SK-N-SH treated with all-trans-retinoic acid at 6 μM for 48 hours (cell line): Measurements from ENCODE around the gene CLSTN2.

Source experiments
- ATAC-seq: fragments of 200-7000 bp; cut with Tn5 transposase; 3 replicates; pipeline ENCODE4 v1.9.1; 2020; ENCODE audit warnings: mild to moderate bottlenecking, moderate library complexity
- ARNTL ChIP-seq: fragments of 450-650 bp; formaldehyde crosslinking; IDR thresholded peaks from 2 replicates; pipeline ENCODE4 v1.5.0; 2020; ENCODE audit warnings: low read depth, mild to moderate bottlenecking, moderate library complexity, borderline replicate concordance
- BACH2 ChIP-seq: fragments of 250-450 bp; sonication (Bioruptor Pico); IDR thresholded peaks from 2 replicates; pipeline ENCODE4 v1.9.0; 2021; ENCODE audit warnings: mild to moderate bottlenecking, borderline replicate concordance
- CREB5 ChIP-seq: fragments of 250-450 bp; sonication (Bioruptor Pico); IDR thresholded peaks from 2 replicates; pipeline ENCODE4 v1.5.1; 2020; ENCODE audit warnings: low read depth, mild to moderate bottlenecking, moderate library complexity
- CSDC2 ChIP-seq: fragments of 250-450 bp; sonication (Bioruptor Pico); IDR thresholded peaks from 2 replicates; pipeline ENCODE4 v1.5.0; 2020; ENCODE audit warnings: mild to moderate bottlenecking, moderate library complexity
- CSRNP3 ChIP-seq: fragments of 250-450 bp; sonication (Bioruptor Pico); IDR thresholded peaks from 2 replicates; pipeline ENCODE4 v1.5.1; 2021; ENCODE audit warnings: mild to moderate bottlenecking, moderate library complexity
- ESRRG ChIP-seq: fragments of 250-450 bp; sonication (Bioruptor Pico); IDR thresholded peaks from 2 replicates; pipeline ENCODE4 v1.6.1; 2021; ENCODE audit warnings: mild to moderate bottlenecking
- GLIS3 ChIP-seq: fragments of 250-450 bp; sonication (Bioruptor Pico); IDR thresholded peaks from 2 replicates; pipeline ENCODE4 v1.5.0; 2020; ENCODE audit warnings: mild to moderate bottlenecking, moderate library complexity
- ISL1 ChIP-seq: fragments of 250-450 bp; sonication (Bioruptor Pico); IDR thresholded peaks from 2 replicates; pipeline ENCODE4 v2.1.2; 2022; ENCODE audit warnings: mild to moderate bottlenecking, moderate library complexity
- OSR1 ChIP-seq: fragments of 250-450 bp; sonication (Bioruptor Pico); IDR thresholded peaks from 2 replicates; pipeline ENCODE4 v1.8.0; 2022; ENCODE audit warnings: moderate library complexity, mild to moderate bottlenecking, inconsistent platforms
- POU6F1 ChIP-seq: fragments of 250-450 bp; sonication (Bioruptor Pico); IDR thresholded peaks from 2 replicates; pipeline ENCODE4 v1.8.0; 2021; ENCODE audit warnings: low read depth, mild to moderate bottlenecking, moderate library complexity, borderline replicate concordance
- PPARA ChIP-seq: fragments of 250-450 bp; sonication (Bioruptor Pico); IDR thresholded peaks from 2 replicates; pipeline ENCODE4 v1.5.0; 2020; ENCODE audit warnings: mild to moderate bottlenecking, borderline replicate concordance
- RARB ChIP-seq: fragments of 250-450 bp; sonication (Bioruptor Pico); IDR thresholded peaks from 2 replicates; pipeline ENCODE4 v1.8.0; 2021; ENCODE audit warnings: mild to moderate bottlenecking, moderate library complexity
- TCF4 ChIP-seq: fragments of 250-450 bp; sonication (Bioruptor Pico); IDR thresholded peaks from 2 replicates; pipeline ENCODE4 v1.8.0; 2021; ENCODE audit warnings: mild to moderate bottlenecking, moderate library complexity, borderline replicate concordance
- TOX ChIP-seq: fragments of 250-450 bp; sonication (Bioruptor Pico); IDR thresholded peaks from 2 replicates; pipeline ENCODE4 v1.8.0; 2021; ENCODE audit warnings: mild to moderate bottlenecking, moderate library complexity, borderline replicate concordance
- TSHZ2 ChIP-seq: fragments of 250-450 bp; sonication (Bioruptor Pico); IDR thresholded peaks from 2 replicates; pipeline ENCODE4 v1.5.0; 2020; ENCODE audit warnings: mild to moderate bottlenecking, moderate library complexity
- ZC3H10 ChIP-seq: fragments of 250-450 bp; sonication (Bioruptor Pico); IDR thresholded peaks from 2 replicates; pipeline ENCODE4 v1.5.1; 2021; ENCODE audit warnings: mild to moderate bottlenecking, moderate library complexity
- ZFP3 ChIP-seq: fragments of 250-450 bp; sonication (Bioruptor Pico); IDR thresholded peaks from 2 replicates; pipeline ENCODE4 v1.5.0; 2020; ENCODE audit warnings: mild to moderate bottlenecking, moderate library complexity
- ZFP30 ChIP-seq: fragments of 450-650 bp; formaldehyde crosslinking; IDR thresholded peaks from 2 replicates; pipeline ENCODE4 v1.5.0; 2022; ENCODE audit warnings: mild to moderate bottlenecking, moderate library complexity
- ZNF565 ChIP-seq: fragments of 450-650 bp; formaldehyde crosslinking; conservative IDR thresholded peaks from 2 replicates; pipeline ENCODE4 v1.5.0; 2020; ENCODE audit warnings: low read depth, mild to moderate bottlenecking, moderate library complexity
- ZNF70 ChIP-seq: fragments of 450-650 bp; formaldehyde crosslinking; IDR thresholded peaks from 2 replicates; pipeline ENCODE4 v1.5.0; 2020; ENCODE audit warnings: mild to moderate bottlenecking, moderate library complexity
- ZNF8 ChIP-seq: fragments of 450-650 bp; formaldehyde crosslinking; IDR thresholded peaks from 2 replicates; pipeline ENCODE4 v1.5.0; 2020; ENCODE audit warnings: mild to moderate bottlenecking, moderate library complexity
- TF ChIP-seq, protein P1 (sequence below): fragments of 250-450 bp; sonication (Bioruptor Pico); IDR thresholded peaks from 2 replicates; pipeline ENCODE4 v1.8.0; 2020; ENCODE audit warnings: mild to moderate bottlenecking, moderate library complexity, borderline replicate concordance

CLSTN2 gene

DNA sequence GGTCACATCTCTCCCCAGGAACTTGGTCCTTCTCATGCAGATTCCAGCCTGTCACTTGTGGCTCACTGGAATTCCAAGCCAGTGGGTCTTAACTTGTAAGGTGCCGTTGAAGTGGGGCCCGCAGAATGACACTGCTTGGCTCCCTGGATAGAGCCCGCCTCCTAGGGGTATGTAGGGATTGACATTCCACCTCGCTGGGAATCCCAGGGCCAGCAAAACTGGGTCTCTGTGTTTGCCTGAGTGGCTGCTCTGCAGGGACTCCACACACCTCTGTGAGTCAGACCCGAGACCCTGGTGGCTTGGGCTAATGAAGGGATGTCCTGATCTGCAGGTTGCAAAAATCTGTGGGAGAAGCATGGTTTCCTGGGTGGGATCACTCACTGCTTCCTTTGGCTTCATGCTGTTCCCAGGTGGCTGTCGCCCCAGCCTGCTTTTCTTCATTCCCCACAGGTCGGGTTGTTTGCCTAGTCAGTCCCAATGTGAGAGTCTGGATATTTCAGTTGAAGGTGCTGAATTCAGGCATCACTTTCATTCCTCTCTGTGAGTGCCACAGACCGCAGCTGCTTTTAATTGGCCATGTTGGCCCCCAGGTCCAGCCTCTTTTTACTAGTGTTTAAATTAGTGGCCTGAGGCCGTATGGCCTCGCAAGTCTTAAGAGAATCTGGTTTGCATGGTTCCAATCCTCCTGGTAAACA, 586.9 kb downstream of the CLSTN2 start:
- TF ChIP-seq CSDC2 (no peak), ZNF8 (no peak), ZFP3 (CRISPR knock-in tag) (no peak), GLIS3 (no peak), ZC3H10 (no peak), POU6F1 (CRISPR knock-in tag) (no peak), CSRNP3 (CRISPR knock-in tag) (no peak)
- ATAC-seq = no peak

GRCh38 chr3:140522653-140523380, 587.8 kb downstream of the CLSTN2 start:
- TF ChIP-seq ISL1 (CRISPR knock-in tag) = no peak
- TF ChIP-seq CSDC2 = no peak
- TF ChIP-seq ZC3H10 = no peak
- no peak for TF ChIP-seq POU6F1 (CRISPR knock-in tag)
- TF ChIP-seq ZNF70 (CRISPR knock-in tag) = no peak
- TF ChIP-seq ZFP30 = no peak
- no peak for TF ChIP-seq ARNTL
- no peak for TF ChIP-seq GLIS3
- TF ChIP-seq ZNF8 = no peak
- TF ChIP-seq, protein P1, sequence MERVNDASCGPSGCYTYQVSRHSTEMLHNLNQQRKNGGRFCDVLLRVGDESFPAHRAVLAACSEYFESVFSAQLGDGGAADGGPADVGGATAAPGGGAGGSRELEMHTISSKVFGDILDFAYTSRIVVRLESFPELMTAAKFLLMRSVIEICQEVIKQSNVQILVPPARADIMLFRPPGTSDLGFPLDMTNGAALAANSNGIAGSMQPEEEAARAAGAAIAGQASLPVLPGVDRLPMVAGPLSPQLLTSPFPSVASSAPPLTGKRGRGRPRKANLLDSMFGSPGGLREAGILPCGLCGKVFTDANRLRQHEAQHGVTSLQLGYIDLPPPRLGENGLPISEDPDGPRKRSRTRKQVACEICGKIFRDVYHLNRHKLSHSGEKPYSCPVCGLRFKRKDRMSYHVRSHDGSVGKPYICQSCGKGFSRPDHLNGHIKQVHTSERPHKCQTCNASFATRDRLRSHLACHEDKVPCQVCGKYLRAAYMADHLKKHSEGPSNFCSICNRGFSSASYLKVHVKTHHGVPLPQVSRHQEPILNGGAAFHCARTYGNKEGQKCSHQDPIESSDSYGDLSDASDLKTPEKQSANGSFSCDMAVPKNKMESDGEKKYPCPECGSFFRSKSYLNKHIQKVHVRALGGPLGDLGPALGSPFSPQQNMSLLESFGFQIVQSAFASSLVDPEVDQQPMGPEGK (CRISPR knock-in tag) = no peak
- no peak for TF ChIP-seq TCF4 (CRISPR knock-in tag)
- no peak for TF ChIP-seq TOX (CRISPR knock-in tag)
- TF ChIP-seq RARB (CRISPR knock-in tag) = no peak
- no peak for TF ChIP-seq CREB5 (CRISPR knock-in tag)
- no peak for TF ChIP-seq PPARA
- no peak for ATAC-seq

GRCh38 chr3:140523600-140523999, 588.6 kb downstream of the CLSTN2 start:
- TF ChIP-seq ZNF565 = no peak
- no peak for ATAC-seq

DNA sequence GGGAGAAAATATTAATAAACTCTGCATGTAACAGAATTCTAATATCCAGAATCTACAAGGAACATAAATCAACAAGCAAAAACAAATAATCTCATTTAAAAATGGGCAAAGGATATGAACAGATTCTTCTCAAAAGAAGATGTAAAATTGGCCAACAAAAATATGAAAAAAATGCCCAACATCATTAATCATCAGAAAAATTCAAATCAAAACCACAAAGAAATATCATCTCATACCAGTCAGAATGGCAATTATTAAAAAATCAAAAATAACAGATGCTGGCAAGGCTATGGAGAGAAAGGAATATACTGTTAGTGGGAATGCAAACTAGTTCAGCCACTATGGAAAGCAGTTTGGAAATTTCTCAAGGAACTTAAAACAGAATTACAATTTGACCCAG, 592.2 kb downstream of the CLSTN2 start:
- TF ChIP-seq ESRRG (CRISPR knock-in tag) (no peak), BACH2 (CRISPR knock-in tag) (no peak), ARNTL (no peak), ZFP3 (CRISPR knock-in tag) (no peak), TSHZ2 (CRISPR knock-in tag) (no peak), ZNF70 (CRISPR knock-in tag) (no peak), OSR1 (CRISPR knock-in tag) (no peak)
- no peak for ATAC-seq
